Activated CD8-positive, alpha-beta memory T cell treated with anti-CD3 and anti-CD28 coated beads, Interleukin-2, amount 50 U/mL, for 4 hours (primary cell): ENCODE results near the gene IL12RB1.
A peak's percentile ranks its signal among the peaks of the same experiment; 100 is the strongest.
"Not testable (repeated sequence)": the region's sequence is repeated elsewhere in the genome, so short reads cannot be mapped to it uniquely, and the experiment has no call there.

Experiments
- DNase-seq: peaks from one replicate; pipeline ENCODE4 v3.0.0-alpha.2; 2020

IL12RB1 gene

DNA sequence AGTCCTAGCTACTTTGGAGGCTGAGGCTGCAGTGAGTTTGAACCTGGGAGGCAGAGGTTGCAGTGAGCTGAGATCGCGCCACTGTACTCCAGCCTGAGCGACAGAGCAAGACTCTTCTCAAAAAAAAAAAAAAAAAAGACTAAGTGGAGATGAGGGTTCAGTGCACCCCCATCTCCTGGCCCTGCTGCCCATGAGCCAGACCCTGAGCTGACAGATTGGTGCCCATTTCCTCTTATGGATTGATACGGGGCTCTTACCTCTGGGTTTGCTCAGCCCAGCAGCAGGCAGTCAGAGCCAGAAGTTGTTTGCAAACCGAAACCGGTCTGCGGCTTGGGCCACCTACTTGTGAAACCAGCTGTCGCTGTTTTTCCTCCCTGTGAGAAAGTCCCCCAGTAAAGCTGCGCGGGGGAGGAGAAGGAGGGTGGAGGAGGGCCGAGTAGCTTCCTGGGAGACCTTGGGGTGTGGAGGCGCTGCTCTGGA, 41.9 kb downstream of the IL12RB1 start:
- DNase-seq = peak; percentile 84

DNA sequence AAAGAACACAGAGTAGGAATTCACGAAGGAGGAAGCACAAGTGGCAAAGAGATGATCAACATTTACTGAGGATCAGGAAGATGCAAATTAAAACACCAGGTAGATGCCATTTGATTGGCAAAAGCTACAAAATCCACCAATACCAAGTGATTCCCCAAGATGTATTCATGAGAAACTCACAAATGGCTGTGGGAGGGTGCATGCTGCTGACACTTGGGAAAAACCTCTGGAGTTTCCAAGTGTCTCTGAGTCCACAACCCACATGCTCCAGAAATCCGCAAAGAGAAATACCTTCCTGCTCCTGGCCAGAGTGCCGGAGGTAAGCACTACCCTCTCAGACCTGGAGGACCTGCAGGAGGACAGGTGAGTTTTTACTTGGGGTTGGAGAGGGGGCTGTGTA, 43.1 kb downstream of the IL12RB1 start:
- no peak for DNase-seq

- no peak for DNase-seq
Observed at GRCh38 chr19:18041054-18041453, 45.7 kb downstream of the IL12RB1 start.

GRCh38 chr19:18032102-18032501, 54.6 kb downstream of the IL12RB1 start:
- DNase-seq = not testable (repeated sequence)

- DNase-seq = not testable (repeated sequence)
Observed at GRCh38 chr19:18031401-18031800, 55.3 kb downstream of the IL12RB1 start.

DNA sequence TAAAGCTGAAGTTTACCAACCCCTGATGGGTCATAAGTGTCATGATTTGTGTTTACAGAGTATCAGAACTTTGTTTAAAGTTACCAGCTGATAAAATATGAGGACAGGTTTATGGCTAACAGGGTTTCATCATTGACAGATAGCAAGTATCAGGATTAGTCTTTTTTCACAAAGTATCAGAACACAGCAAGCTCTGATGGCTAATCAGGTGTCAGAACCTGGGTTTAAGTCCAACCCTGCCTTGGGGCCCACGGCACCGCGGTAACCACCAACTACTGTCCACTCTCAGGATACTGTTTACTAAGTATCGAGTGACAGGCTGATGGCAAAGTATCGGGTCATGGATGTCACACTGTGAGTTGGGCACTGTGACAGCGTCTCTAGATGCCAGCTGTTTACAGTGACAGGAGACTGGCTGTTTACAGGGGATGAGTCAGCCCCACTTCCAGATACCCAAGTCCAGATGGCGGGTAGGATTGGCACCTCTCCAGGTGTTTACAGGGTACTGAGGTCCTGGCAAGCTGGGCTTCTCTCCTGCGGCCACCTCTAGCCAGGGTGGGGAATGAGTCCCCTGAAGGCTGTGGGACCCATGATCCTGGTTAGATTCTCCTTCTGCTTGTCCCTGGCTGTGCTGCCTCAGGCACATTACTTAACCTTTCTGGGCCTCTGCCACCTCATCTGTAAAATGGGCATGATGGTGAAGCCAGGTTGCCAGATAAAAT, 57.0 kb downstream of the IL12RB1 start:
- DNase-seq = no peak

GRCh38 chr19:18027151-18027550, 59.6 kb downstream of the IL12RB1 start:
- DNase-seq = no peak

GRCh38 chr19:18023622-18024251, 63.0 kb downstream of the IL12RB1 start:
- DNase-seq = peak; percentile 57

GRCh38 chr19:18021121-18021755, 65.5 kb downstream of the IL12RB1 start:
- DNase-seq = peak; percentile 76

GRCh38 chr19:18020212-18021085, 66.3 kb downstream of the IL12RB1 start:
- DNase-seq = no peak

- DNase-seq = no peak
Observed at GRCh38 chr19:18017275-18018083, 69.3 kb downstream of the IL12RB1 start.

- DNase-seq = no peak
Observed at GRCh38 chr19:18016209-18016910, 70.4 kb downstream of the IL12RB1 start.

DNA sequence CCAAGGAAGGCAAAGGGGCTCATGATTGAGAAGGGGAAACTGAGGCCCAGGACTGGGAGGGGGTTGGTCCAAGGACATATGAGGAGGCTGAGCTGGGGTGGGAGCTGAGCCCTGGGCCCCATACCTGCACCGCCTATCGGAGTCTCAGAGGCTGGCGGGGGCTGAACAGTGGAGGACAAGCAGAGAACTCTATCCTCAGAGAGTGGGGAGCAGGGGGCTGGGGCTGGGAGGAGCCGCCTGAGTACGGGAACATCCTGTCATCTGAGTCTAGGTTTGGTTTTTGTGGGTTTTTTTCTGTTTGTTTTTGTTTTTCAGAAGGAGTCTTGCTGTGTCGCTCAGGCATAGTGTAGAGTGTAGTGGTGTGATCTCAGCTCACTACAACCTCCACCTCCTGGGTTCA, 72.5 kb downstream of the IL12RB1 start:
- peak; percentile 44 for DNase-seq

GRCh38 chr19:18013210-18014111, 73.3 kb downstream of the IL12RB1 start:
- DNase-seq = no peak

DNA sequence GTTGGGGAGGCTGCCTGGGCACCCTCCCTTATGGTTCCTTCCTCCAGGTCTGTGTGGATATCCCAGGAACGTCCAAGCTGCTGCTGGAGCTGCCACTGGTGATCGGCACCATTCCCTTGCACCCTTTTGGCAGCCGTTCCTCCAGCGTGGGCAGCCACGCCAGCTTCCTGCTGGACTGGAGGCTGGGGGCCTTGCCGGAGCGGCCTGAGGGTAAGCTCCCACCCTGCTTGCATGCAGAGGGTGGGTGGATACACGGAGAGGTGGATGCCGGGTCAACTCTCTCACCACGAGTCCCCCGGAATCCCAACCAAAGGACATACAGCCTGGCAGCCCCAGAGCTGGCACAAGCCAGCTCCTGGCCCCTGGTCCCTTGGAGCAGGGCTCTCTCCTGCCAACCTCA, 76.6 kb downstream of the IL12RB1 start:
- no peak for DNase-seq

DNA sequence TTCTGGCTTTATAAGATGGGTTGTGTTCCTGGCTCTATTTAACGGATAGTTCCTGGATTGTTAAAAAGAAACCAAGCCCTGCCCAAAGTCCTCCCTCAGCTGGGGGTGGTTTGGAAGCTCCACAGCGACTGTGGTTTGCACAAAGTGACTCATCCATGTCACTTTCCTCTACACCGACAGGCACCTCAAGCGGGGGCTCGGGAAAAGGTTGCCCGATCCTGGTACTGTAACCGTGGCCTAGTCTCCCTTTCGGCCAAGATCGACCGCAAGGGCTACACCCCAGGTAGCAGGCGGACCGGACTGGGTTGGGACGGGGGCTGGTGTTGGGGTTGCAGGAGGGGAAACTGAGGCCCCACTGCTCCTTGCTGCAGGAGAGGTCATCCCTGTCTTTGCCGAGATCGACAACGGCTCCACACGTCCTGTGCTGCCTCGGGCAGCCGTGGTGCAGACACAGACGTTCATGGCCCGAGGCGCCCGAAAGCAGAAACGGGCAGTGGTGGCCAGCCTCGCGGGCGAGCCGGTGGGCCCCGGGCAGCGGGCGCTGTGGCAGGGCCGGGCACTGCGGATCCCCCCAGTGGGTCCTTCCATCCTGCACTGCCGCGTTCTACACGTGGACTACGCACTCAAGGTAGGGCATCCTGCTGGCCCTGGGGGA, 77.2 kb downstream of the IL12RB1 start:
- DNase-seq = no peak
